Uterus (tissue), 4 donors: ENCODE data around the gene VMP1. TPM values are rescaled to one million over a fixed set of nuclear protein-coding genes. Genes with fewer than 3 reads are reported as not detected.
A peak's percentile ranks its signal among the peaks of the same experiment; 100 is the strongest.
"Not testable (repeated sequence)": the region's sequence is repeated elsewhere in the genome, so short reads cannot be mapped to it uniquely, and the experiment has no call there.

Experiments
- DNase-seq, 2 donors: peaks; one replicate each; pipeline ENCODE4 v3.0.0-alpha.2; 2019 to 2020
- H3K27ac ChIP-seq, 2 donors: fragments of 200-600 bp; sonication (generic); 1 replicate in 1 of 2; 2 replicates in 1 of 2; pipeline ENCODE4 v1.5.1; 2016 to 2018
- H3K27me3 ChIP-seq, 2 donors: fragments of 200-600 bp; sonication (generic); one replicate each; pipeline ENCODE4 v1.5.1; 2018 to 2019; ENCODE audit warnings: control low read depth in 1 of 2
- H3K36me3 ChIP-seq, 2 donors: fragments of 200-600 bp; sonication (generic); one replicate each; pipeline ENCODE4 v1.5.1; 2019; ENCODE audit warnings: control low read depth in 1 of 2
- H3K4me1 ChIP-seq, 2 donors: fragments of 200-600 bp; sonication (generic); one replicate each; pipeline ENCODE4 v1.5.1; 2018 to 2019; ENCODE audit warnings: control low read depth in 1 of 2
- H3K4me3 ChIP-seq, 2 donors: fragments of 200-600 bp; sonication (generic); 1 replicate in 1 of 2; 2 replicates in 1 of 2; pipeline ENCODE4 v1.5.1; 2018 to 2019; ENCODE audit warnings: mild to moderate bottlenecking in 1 of 2
- H3K9me3 ChIP-seq, 2 donors: fragments of 200-600 bp; sonication (generic); one replicate each; pipeline ENCODE4 v1.5.1; 2019; ENCODE audit warnings: control low read depth in 1 of 2
- CTCF ChIP-seq, 4 experiments: fragments of 200-600 bp in 2 of 4; fragments of 450-650 bp in 2 of 4; sonication (generic) in 2 of 4; IDR thresholded peaks; one replicate each; pipeline ENCODE4 v1.5.1; 2016 to 2019; ENCODE audit warnings: antibody characterized with exemption in 4 of 4, mild to moderate bottlenecking in 2 of 4, moderate library complexity in 1 of 4
- POLR2A ChIP-seq, 2 donors: fragments of 450-650 bp; IDR thresholded peaks; one replicate each; pipeline ENCODE4 v1.6.1; 2016; ENCODE audit warnings: antibody characterized with exemption in 2 of 2, mild to moderate bottlenecking in 1 of 2, moderate library complexity in 1 of 2
- intact Hi-C: fragments of 100-400 bp; cut with DNase I; formaldehyde crosslinking; loops from one replicate; pipeline ENCODE4 v1.15.1; 2023; ENCODE audit warnings: low total_unique reads
- total RNA-seq, 4 donors: library from RNA; depleted of rRNA in 3 of 4; stranded (reverse); fragments of >200 nt in 3 of 4; gene quantifications; one replicate each; pipeline versions ENCODE4 v1.1.0 to v1.2.4, GENCODE V29; 2014 to 2023
- donor health status: DM: yes; HTN: yes; CAD: no.

The VMP1 gene
- total RNA-seq, 4 donors from 2014 or later, result 92.7 to 251 (median 150) TPM

- H3K9me3 ChIP-seq, result no peaks in the 10 kb centered on the region
- no peaks in the 10 kb centered on the region for H3K36me3 ChIP-seq
- peak overlapping the region; percentile 94 to 97 for H3K27ac ChIP-seq
- TF ChIP-seq POLR2A (IDR thresholded peaks at IDR 0.05) (no peak), CTCF (IDR thresholded peaks at IDR 0.05) (no peak)
- H3K27me3 ChIP-seq, result no peaks in the 10 kb centered on the region
- H3K4me3 ChIP-seq, result no peak overlapping the region
- intact Hi-C loops, result no loop called here
- DNase-seq, result peak; percentile 39 to 74
- peaks cover 13 to 26% of the 10 kb centered on the region in 2 donors for H3K4me1 ChIP-seq
Measured at GRCh38 chr17:59848778-59849177, 141.3 kb downstream of the VMP1 start.

GRCh38 chr17:59850311-59850710, 142.9 kb downstream of the VMP1 start:
- H3K4me3 ChIP-seq, H3K27me3 ChIP-seq, intact Hi-C loops, H3K9me3 ChIP-seq, DNase-seq, H3K36me3 ChIP-seq: not testable (repeated sequence)
- H3K4me1 ChIP-seq, result peaks cover 13 to 18% of the 10 kb centered on the region in 2 donors
- peak overlapping the region; percentile 83 to 84 for H3K27ac ChIP-seq

- H3K4me3 ChIP-seq, result no peak overlapping the region
- peak in 1 of 2 donors; percentile 15 for TF ChIP-seq POLR2A (IDR thresholded peaks at IDR 0.05)
- TF ChIP-seq CTCF (IDR thresholded peaks at IDR 0.05), result no peak
- H3K4me1 ChIP-seq, result peaks cover under 1 to 11% of the 10 kb centered on the region in 2 donors
- H3K27ac ChIP-seq, result peak overlapping the region; percentile 83 to 84
- no peaks in the 10 kb centered on the region for H3K36me3 ChIP-seq
- intact Hi-C loops, result no loop called here
- no peaks in the 10 kb centered on the region for H3K27me3 ChIP-seq
- H3K9me3 ChIP-seq, result no peaks in the 10 kb centered on the region
- peak; percentile 64 to 83 for DNase-seq
Measured at GRCh38 chr17:59851439-59852375, 144.3 kb downstream of the VMP1 start.

GRCh38 chr17:59852847-59853167, 145.4 kb downstream of the VMP1 start:
- H3K36me3 ChIP-seq, DNase-seq, H3K27me3 ChIP-seq, H3K9me3 ChIP-seq, H3K4me1 ChIP-seq, H3K4me3 ChIP-seq, intact Hi-C loops: not testable (repeated sequence)
- H3K27ac ChIP-seq, result peak overlapping the region; percentile 83 to 84

- TF ChIP-seq POLR2A (IDR thresholded peaks at IDR 0.05) (no peak), CTCF (IDR thresholded peaks at IDR 0.05) (peak in 2 of 4 experiments; percentile 11 to 29)
- peak overlapping the region; percentile 83 to 84 for H3K27ac ChIP-seq
- peaks cover 0 to 7% of the 10 kb centered on the region in 2 donors for H3K4me1 ChIP-seq
- no peaks in the 10 kb centered on the region for H3K36me3 ChIP-seq
- intact Hi-C loops, result no loop called here
- no peak for DNase-seq
- no peaks in the 10 kb centered on the region for H3K9me3 ChIP-seq
- H3K27me3 ChIP-seq, result no peaks in the 10 kb centered on the region
- H3K4me3 ChIP-seq, result no peak overlapping the region
Measured at GRCh38 chr17:59853168-59853918, 145.9 kb downstream of the VMP1 start.

GRCh38 chr17:59853919-59854729, 146.7 kb downstream of the VMP1 start:
- DNase-seq, intact Hi-C loops: not testable (repeated sequence)
- H3K27ac ChIP-seq, result peak overlapping the region; percentile 83 to 84

More at GRCh38 chr17:59853919-59854729, 146.7 kb downstream of the VMP1 start:
- H3K9me3 ChIP-seq, H3K36me3 ChIP-seq, H3K27me3 ChIP-seq, H3K4me1 ChIP-seq, H3K4me3 ChIP-seq: not testable (repeated sequence)
